Measurements from ENCODE around the gene METTL13. TPM values are rescaled to one million over a fixed set of nuclear protein-coding genes. Genes with fewer than 3 reads are reported as not detected.
A peak's percentile ranks its signal among the peaks of the same experiment; 100 is the strongest.

The METTL13 gene
- total RNA-seq, 1 experiment from 2014 or later, result 115 TPM

DNA sequence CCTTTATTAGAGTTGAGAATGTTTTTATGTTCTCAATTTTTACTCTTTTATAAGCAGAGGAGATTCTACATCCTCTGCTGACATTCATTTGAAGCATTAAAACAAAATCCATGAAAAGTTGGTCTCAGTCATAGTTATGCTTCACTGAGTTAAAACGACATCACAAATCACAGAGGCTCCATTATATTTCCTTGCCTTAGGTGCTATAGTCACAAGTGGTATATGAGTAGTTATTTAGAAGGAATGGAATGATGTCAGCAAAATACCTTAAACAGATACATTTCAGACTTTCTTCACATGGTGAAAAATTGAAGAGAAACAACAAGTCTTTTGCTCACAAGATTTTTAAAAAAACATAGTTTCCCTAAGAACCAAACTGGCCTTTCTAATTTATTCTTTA is 11.7 kb upstream of the METTL13 start:
- ATAC-seq, result no peak
- intact Hi-C loops (cut with micrococcal nuclease), result no loop called here
- no peak overlapping the region for H3K9ac ChIP-seq (ENCODE audit: low read length)
- ChIA-PET POLR2A (ENCODE audit: unreplicated experiment) (no interaction called here), CTCF (no interaction called here)
- no peaks in the 10 kb centered on the region for H3K36me3 ChIP-seq (ENCODE audit: low read depth, low read length)
- no peak for TF ChIP-seq CTCF (conservative IDR thresholded peaks at IDR 0.05; ENCODE audit: low read depth, low read length)
- no peak for TF ChIP-seq EZH2 (IDR thresholded peaks at IDR 0.05; ENCODE audit: low read length, unreplicated experiment)
- no peak for TF ChIP-seq EZH2phosphoT487 (IDR thresholded peaks at IDR 0.05; ENCODE audit: borderline replicate concordance, low read length)
- no peaks in the 10 kb centered on the region for H3K4me1 ChIP-seq (ENCODE audit: insufficient read depth, low read length)
- no peaks in the 10 kb centered on the region for H4K20me1 ChIP-seq (ENCODE audit: low read length)
- peaks cover 24% of the 10 kb centered on the region for H3K27me3 ChIP-seq (ENCODE audit: low read length)
- H2AFZ ChIP-seq (ENCODE audit: low read length), result no peak overlapping the region
- no peak for DNase-seq
- no peak overlapping the region for H3K4me2 ChIP-seq (ENCODE audit: low read length)
- no peak overlapping the region for H3K4me3 ChIP-seq (ENCODE audit: low read length)
- H3K27ac ChIP-seq (ENCODE audit: low read length), result no peak overlapping the region
- no peaks in the 10 kb centered on the region for H3F3A ChIP-seq (ENCODE audit: low read length, unreplicated experiment)
- H3K9me2 ChIP-seq (replicated peaks; ENCODE audit: low read length), result no peaks in the 10 kb centered on the region
- BruUV-seq (replicated peaks), result no TSS peak
- H3K79me2 ChIP-seq (ENCODE audit: low read length), result no peaks in the 10 kb centered on the region
- H3K9me3 ChIP-seq (ENCODE audit: low read length), result no peaks in the 10 kb centered on the region

- Histone ChIP-seq H3K4me1 (ENCODE audit: insufficient read depth, low read length) (no peaks in the 10 kb centered on the region), H2AFZ (ENCODE audit: low read length) (no peak overlapping the region), H3K9me3 (ENCODE audit: low read length) (no peaks in the 10 kb centered on the region), H3K9ac (ENCODE audit: low read length) (no peak overlapping the region), H3K4me2 (ENCODE audit: low read length) (no peak overlapping the region), H3K36me3 (ENCODE audit: low read depth, low read length) (no peaks in the 10 kb centered on the region), H4K20me1 (ENCODE audit: low read length) (no peaks in the 10 kb centered on the region), H3K27ac (ENCODE audit: low read length) (no peak overlapping the region), H3K4me3 (ENCODE audit: low read length) (no peak overlapping the region), H3K9me2 (replicated peaks; ENCODE audit: low read length) (no peaks in the 10 kb centered on the region), H3K27me3 (ENCODE audit: low read length) (peaks cover 25% of the 10 kb centered on the region), H3F3A (ENCODE audit: low read length, unreplicated experiment) (no peaks in the 10 kb centered on the region), H3K79me2 (ENCODE audit: low read length) (no peaks in the 10 kb centered on the region)
- TF ChIP-seq CTCF (conservative IDR thresholded peaks at IDR 0.05; ENCODE audit: low read depth, low read length), result no peak
- no peak for TF ChIP-seq EZH2phosphoT487 (IDR thresholded peaks at IDR 0.05; ENCODE audit: borderline replicate concordance, low read length)
- no peak for TF ChIP-seq EZH2 (IDR thresholded peaks at IDR 0.05; ENCODE audit: low read length, unreplicated experiment)
- ATAC-seq (no peak), DNase-seq (no peak)
- CTCF ChIA-PET, result no interaction called here
- BruUV-seq (replicated peaks), result no TSS peak
- POLR2A ChIA-PET (ENCODE audit: unreplicated experiment), result no interaction called here
- intact Hi-C loops (cut with micrococcal nuclease), result no loop called here
These were observed 9.1 kb upstream of the METTL13 start for GRCh38 chr1:171772312-171772711.

- Histone ChIP-seq H3K4me2 (ENCODE audit: low read length) (peak overlapping the region; percentile 73), H3F3A (ENCODE audit: low read length, unreplicated experiment) (peaks cover 7% of the 10 kb centered on the region), H4K20me1 (ENCODE audit: low read length) (no peaks in the 10 kb centered on the region), H3K79me2 (ENCODE audit: low read length) (peaks cover 42% of the 10 kb centered on the region), H3K4me3 (ENCODE audit: low read length) (peak overlapping the region; percentile 57), H2AFZ (ENCODE audit: low read length) (peak overlapping the region; percentile 68), H3K9me3 (ENCODE audit: low read length) (no peaks in the 10 kb centered on the region), H3K4me1 (ENCODE audit: insufficient read depth, low read length) (peaks cover 39% of the 10 kb centered on the region), H3K36me3 (ENCODE audit: low read depth, low read length) (peaks cover 27% of the 10 kb centered on the region), H3K27me3 (ENCODE audit: low read length) (no peaks in the 10 kb centered on the region), H3K27ac (ENCODE audit: low read length) (peak overlapping the region; percentile 61), H3K9ac (ENCODE audit: low read length) (peak overlapping the region; percentile 55), H3K9me2 (replicated peaks; ENCODE audit: low read length) (no peaks in the 10 kb centered on the region)
- POLR2A ChIA-PET (ENCODE audit: unreplicated experiment), result interaction anchor here (1.0 kb wide), 1 partner anchor 38 kb away, joined by 14 read pairs; the partner anchor contains the start of gene VAMP4
- CTCF ChIA-PET, result interaction anchor here (0.6 to 1.6 kb wide), 2 partner anchors 37 to 136 kb away, joined by 5 to 13 read pairs; no protein-coding TSS in a partner anchor
- TF ChIP-seq CTCF (conservative IDR thresholded peaks at IDR 0.05; ENCODE audit: low read depth, low read length) (peak; percentile 35; the same call in 1 of the 2 replicates), EZH2 (IDR thresholded peaks at IDR 0.05; ENCODE audit: low read length, unreplicated experiment) (no peak)
- peak; percentile 0; the same call in 1 of the 2 replicates for ATAC-seq
- intact Hi-C loops (cut with micrococcal nuclease), result loop anchor here (1.0 to 5.0 kb wide), 5 partner anchors 38 to 752 kb away; partner anchors contain the start of genes PRRC2C and VAMP4
- no peak for DNase-seq
- TSS peak; percentile 98 for BruUV-seq (replicated peaks)
These were observed 781 bp upstream of the METTL13 start for GRCh38 chr1:171780583-171781175.
